ENCODE data around the gene MYO1E. TPM values are rescaled to one million over a fixed set of nuclear protein-coding genes. Genes with fewer than 3 reads are reported as not detected.

Gene MYO1E
- total and polyA plus RNA-seq, 4 experiments from 2014 or later = 2.1 to 4.6 TPM; not detected in 2

DNA sequence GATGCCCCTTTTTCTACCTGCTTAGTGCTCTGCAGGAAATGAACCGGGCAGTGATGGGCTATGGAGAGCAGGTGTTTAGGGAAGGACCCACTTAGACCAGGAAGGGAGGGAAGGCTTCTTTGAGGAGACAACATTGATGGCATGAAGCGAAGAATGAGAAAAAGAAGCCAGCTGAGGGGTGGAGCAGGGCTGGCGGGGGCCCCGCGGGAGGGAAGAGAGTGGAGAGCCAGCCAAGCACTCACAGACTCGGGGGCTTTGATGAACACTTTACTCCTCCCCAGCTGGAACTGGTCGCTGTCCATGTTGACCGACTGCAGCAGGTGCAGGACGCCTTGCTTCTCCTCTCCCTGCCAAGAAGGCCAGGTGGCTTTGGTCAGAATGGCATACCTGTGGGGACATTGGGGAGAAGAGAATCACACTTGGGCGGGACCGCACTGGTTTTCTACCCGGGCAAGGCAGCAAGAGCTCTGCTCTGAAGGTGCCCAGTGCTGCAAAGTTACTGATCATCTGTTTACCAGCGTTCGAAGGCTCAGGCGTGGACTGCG, 194.4 kb downstream of the MYO1E start:
- Mint-ChIP-seq H3K9me3 (peaks cover 0 to 15% (median 6%) of the 10 kb centered on the region in 8 donors), H3K27me3 (peaks cover 1 to 13% of the 10 kb centered on the region in 2 donors), H3K4me1 (no peaks in the 10 kb centered on the region), H3K36me3 (no peaks in the 10 kb centered on the region), H3K4me3 (no peak overlapping the region), H3K27ac (no peak overlapping the region)
- DNase-seq = no peak
- Histone ChIP-seq H3K9me3 (ENCODE audit: control insufficient read depth in 1 of 2, low read length in 2 of 2) (no peaks in the 10 kb centered on the region), H3K4me1 (ENCODE audit: insufficient read depth, low read length) (no peaks in the 10 kb centered on the region), H3K4me3 (ENCODE audit: low read length in 2 of 2) (no peak overlapping the region), H3K27ac (ENCODE audit: low read depth, low read length) (no peak overlapping the region), H3K27me3 (ENCODE audit: insufficient read depth, low read length) (no peaks in the 10 kb centered on the region), H3K36me3 (ENCODE audit: insufficient read depth, low read length) (no peaks in the 10 kb centered on the region)
- CTCF ChIA-PET (ENCODE audit: partially characterized antibody) = interaction anchor here (0.9 kb wide), 1 partner anchor 70 kb away, joined by 5 read pairs; no protein-coding TSS in a partner anchor
- POLR2A ChIA-PET (ENCODE audit: partially characterized antibody) = no interaction called here
- intact Hi-C loops (cut with micrococcal nuclease) = no loop called here

DNA sequence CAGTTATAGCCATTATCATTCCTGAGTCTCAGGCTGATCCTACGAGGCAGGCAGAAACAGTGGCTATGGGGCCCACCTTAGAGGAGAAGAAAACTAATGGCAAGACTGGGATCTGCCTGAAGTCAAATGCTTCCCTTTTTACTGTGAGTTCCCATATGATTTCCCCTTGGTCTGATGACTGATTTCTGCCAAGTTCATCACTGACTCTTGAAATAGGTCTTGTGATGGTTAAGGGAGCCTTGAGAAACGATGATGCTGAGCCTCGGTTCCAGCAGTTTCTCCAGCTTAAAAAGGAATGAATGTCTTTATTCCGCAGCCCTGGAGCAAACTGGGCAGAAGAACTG, 195.4 kb downstream of the MYO1E start:
- no peaks in the 10 kb centered on the region for H3K4me1 Mint-ChIP-seq
- H3K4me3 Mint-ChIP-seq = no peak overlapping the region
- peaks cover 1 to 13% of the 10 kb centered on the region in 2 donors for H3K27me3 Mint-ChIP-seq
- DNase-seq = no peak
- no peaks in the 10 kb centered on the region for H3K36me3 Mint-ChIP-seq
- Histone ChIP-seq H3K27ac (ENCODE audit: low read depth, low read length) (no peak overlapping the region), H3K4me3 (ENCODE audit: low read length in 2 of 2) (no peak overlapping the region), H3K27me3 (ENCODE audit: insufficient read depth, low read length) (no peaks in the 10 kb centered on the region), H3K9me3 (ENCODE audit: control insufficient read depth in 1 of 2, low read length in 2 of 2) (no peaks in the 10 kb centered on the region), H3K4me1 (ENCODE audit: insufficient read depth, low read length) (no peaks in the 10 kb centered on the region), H3K36me3 (ENCODE audit: insufficient read depth, low read length) (no peaks in the 10 kb centered on the region)
- H3K9me3 Mint-ChIP-seq = peaks cover 0 to 15% (median 6%) of the 10 kb centered on the region in 8 donors
- CTCF ChIA-PET (ENCODE audit: partially characterized antibody) = no interaction called here
- no peak overlapping the region for H3K27ac Mint-ChIP-seq
- POLR2A ChIA-PET (ENCODE audit: partially characterized antibody) = no interaction called here
- intact Hi-C loops (cut with micrococcal nuclease) = no loop called here

DNA sequence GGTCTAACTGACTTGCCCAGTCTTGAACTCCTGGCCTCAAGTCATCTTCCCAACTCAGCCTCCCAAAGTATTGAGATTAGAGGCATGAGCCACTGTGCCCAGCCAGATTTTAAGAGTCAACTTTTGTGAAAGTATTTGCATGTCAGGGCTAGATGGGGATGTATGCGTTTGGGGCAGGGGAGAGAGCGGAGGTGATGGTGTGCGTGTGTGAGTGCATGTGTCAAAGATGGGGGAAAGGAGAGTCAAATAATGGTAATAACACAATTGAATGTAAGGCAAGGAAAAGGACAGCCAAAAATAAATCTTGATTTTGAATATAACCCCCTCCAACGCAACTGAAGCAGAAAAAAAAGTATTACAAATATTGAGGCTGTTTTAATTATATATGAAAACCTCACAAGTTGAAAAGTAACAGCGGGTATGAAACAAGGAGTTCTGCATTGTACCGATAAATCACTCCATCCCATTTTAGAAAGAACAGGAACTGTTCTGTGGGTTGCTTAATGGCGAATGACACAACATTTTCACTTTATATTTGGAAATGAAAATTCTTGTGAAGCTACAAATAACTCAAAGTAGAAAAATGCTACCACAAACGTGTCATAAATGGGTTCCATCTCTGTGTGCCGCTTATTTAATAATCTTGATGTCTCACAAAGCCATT, 195.9 kb downstream of the MYO1E start:
- Mint-ChIP-seq H3K4me1 (no peaks in the 10 kb centered on the region), H3K27ac (no peak overlapping the region), H3K9me3 (peaks cover 0 to 14% (median 5%) of the 10 kb centered on the region in 8 donors), H3K27me3 (peaks cover 1 to 13% of the 10 kb centered on the region in 2 donors), H3K4me3 (no peak overlapping the region), H3K36me3 (no peaks in the 10 kb centered on the region)
- no peaks in the 10 kb centered on the region for H3K4me1 ChIP-seq (ENCODE audit: insufficient read depth, low read length)
- POLR2A ChIA-PET (ENCODE audit: partially characterized antibody) = no interaction called here
- no peak overlapping the region for H3K27ac ChIP-seq (ENCODE audit: low read depth, low read length)
- H3K27me3 ChIP-seq (ENCODE audit: insufficient read depth, low read length) = no peaks in the 10 kb centered on the region
- CTCF ChIA-PET (ENCODE audit: partially characterized antibody) = no interaction called here
- intact Hi-C loops (cut with micrococcal nuclease) = no loop called here
- no peaks in the 10 kb centered on the region for H3K36me3 ChIP-seq (ENCODE audit: insufficient read depth, low read length)
- no peak overlapping the region for H3K4me3 ChIP-seq (ENCODE audit: low read length in 2 of 2)
- H3K9me3 ChIP-seq (ENCODE audit: control insufficient read depth in 1 of 2, low read length in 2 of 2) = no peaks in the 10 kb centered on the region
- DNase-seq = no peak

DNA sequence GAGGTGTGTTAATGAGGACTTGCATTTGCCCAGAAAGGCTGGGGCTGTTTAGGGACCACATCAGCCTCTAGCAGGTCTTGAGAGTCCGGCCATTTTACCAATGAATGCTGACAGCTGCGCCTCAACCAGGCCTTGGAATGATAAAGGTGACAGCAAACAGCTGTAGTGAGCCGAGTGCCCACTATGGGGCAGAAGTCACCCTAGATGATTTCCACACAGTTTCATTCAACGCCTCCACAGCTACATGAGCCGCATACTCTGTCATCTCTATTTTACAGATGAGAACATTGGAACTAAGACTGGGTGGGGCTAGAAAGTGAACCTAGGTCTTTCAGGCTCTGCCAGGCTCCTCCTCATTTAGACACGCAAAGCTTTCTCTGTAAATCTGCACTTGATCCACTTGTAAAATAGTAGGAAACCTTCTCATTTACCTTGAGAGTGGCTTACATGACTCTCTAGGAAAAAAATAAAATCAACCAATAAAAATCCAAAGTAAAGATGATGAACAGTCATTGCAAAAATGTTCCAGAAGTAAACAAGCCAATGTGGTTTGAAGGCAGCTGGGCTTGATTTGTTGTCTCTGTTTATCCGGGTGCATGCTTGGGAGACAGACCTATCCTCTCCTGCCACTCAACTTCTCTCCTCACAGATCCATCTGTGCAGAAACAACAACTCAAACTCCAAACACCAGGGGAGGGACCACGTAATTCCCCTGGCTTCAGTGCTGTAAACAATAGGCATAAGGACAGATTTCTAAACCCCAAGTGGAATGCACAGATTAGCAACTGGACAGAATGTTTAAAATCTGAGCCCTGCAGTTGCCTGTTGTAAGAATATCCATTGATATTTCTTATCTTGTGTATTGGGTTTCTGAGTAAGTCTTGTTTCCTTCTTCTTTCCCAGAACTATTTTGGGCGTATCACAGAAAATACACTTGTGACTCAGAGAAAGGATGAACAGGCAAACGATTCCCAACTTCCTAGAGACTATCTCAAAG, 197.5 kb downstream of the MYO1E start:
- Mint-ChIP-seq H3K4me1 (no peaks in the 10 kb centered on the region), H3K4me3 (no peak overlapping the region), H3K9me3 (peaks cover 0 to 4% (median 0%) of the 10 kb centered on the region in 8 donors), H3K27me3 (peaks cover 1 to 13% of the 10 kb centered on the region in 2 donors), H3K27ac (no peak overlapping the region), H3K36me3 (no peaks in the 10 kb centered on the region)
- Histone ChIP-seq H3K27me3 (ENCODE audit: insufficient read depth, low read length) (no peaks in the 10 kb centered on the region), H3K27ac (ENCODE audit: low read depth, low read length) (no peak overlapping the region), H3K4me3 (ENCODE audit: low read length in 2 of 2) (no peak overlapping the region), H3K9me3 (ENCODE audit: control insufficient read depth in 1 of 2, low read length in 2 of 2) (no peaks in the 10 kb centered on the region), H3K4me1 (ENCODE audit: insufficient read depth, low read length) (no peaks in the 10 kb centered on the region), H3K36me3 (ENCODE audit: insufficient read depth, low read length) (no peaks in the 10 kb centered on the region)
- DNase-seq = peak in 4 of 5 donors; percentile 3 to 22 (median 13)
- ChIA-PET POLR2A (ENCODE audit: partially characterized antibody) (no interaction called here), CTCF (ENCODE audit: partially characterized antibody) (interaction anchor here (1.0 to 1.8 kb wide), 4 partner anchors 31 to 355 kb away, joined by 3 to 4 read pairs (median 4); no protein-coding TSS in a partner anchor)
- intact Hi-C loops (cut with micrococcal nuclease) = loop anchor here (2.0 kb wide), 1 partner anchor 318 kb away; no protein-coding TSS in a partner anchor

- no peaks in the 10 kb centered on the region for H3K36me3 Mint-ChIP-seq
- intact Hi-C loops (cut with micrococcal nuclease) = loop anchor here (2.0 kb wide), 1 partner anchor 319 kb away; no protein-coding TSS in a partner anchor
- H3K36me3 ChIP-seq (ENCODE audit: insufficient read depth, low read length) = no peaks in the 10 kb centered on the region
These were observed 198.4 kb downstream of the MYO1E start for GRCh38 chr15:59174151-59174834.

DNA sequence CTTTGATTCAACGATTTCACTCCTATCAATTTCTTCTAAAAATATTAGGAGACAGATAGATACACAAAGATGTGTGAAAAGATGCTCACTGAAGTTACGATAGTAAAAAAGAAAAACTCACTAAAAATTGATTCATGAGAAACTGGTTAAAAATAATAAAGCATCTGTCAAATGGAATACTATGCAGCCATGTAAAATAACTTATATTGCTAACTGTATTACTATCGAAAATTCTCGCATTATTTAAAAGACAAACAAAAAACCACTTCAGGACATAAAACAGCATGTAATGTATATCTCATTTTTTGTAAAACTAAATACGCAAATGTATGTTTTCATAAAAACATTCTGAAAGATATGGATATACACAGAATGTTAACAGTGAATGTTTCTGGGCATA, 199.5 kb downstream of the MYO1E start:
- H3K4me1 ChIP-seq (ENCODE audit: insufficient read depth, low read length) = no peaks in the 10 kb centered on the region
- no peak for DNase-seq
- Mint-ChIP-seq H3K4me1 (no peaks in the 10 kb centered on the region), H3K36me3 (no peaks in the 10 kb centered on the region), H3K27me3 (peaks cover 1 to 10% of the 10 kb centered on the region in 2 donors), H3K27ac (no peak overlapping the region), H3K9me3 (peaks cover 0 to 4% (median 0%) of the 10 kb centered on the region in 8 donors), H3K4me3 (no peak overlapping the region)
- ChIA-PET CTCF (ENCODE audit: partially characterized antibody) (no interaction called here), POLR2A (ENCODE audit: partially characterized antibody) (no interaction called here)
- intact Hi-C loops (cut with micrococcal nuclease) = no loop called here
- no peaks in the 10 kb centered on the region for H3K36me3 ChIP-seq (ENCODE audit: insufficient read depth, low read length)
- H3K27me3 ChIP-seq (ENCODE audit: insufficient read depth, low read length) = no peaks in the 10 kb centered on the region
- H3K27ac ChIP-seq (ENCODE audit: low read depth, low read length) = no peak overlapping the region
- H3K9me3 ChIP-seq (ENCODE audit: control insufficient read depth in 1 of 2, low read length in 2 of 2) = no peaks in the 10 kb centered on the region
- H3K4me3 ChIP-seq (ENCODE audit: low read length in 2 of 2) = no peak overlapping the region

More at GRCh38 chr15:59174151-59174834, 198.4 kb downstream of the MYO1E start:
- POLR2A ChIA-PET (ENCODE audit: partially characterized antibody) = no interaction called here
- CTCF ChIA-PET (ENCODE audit: partially characterized antibody) = interaction anchor here (1.0 to 1.8 kb wide), 4 partner anchors 30 to 356 kb away, joined by 3 to 4 read pairs (median 4); no protein-coding TSS in a partner anchor
- Histone ChIP-seq H3K9me3 (ENCODE audit: control insufficient read depth in 1 of 2, low read length in 2 of 2) (no peaks in the 10 kb centered on the region), H3K4me1 (ENCODE audit: insufficient read depth, low read length) (no peaks in the 10 kb centered on the region), H3K27me3 (ENCODE audit: insufficient read depth, low read length) (no peaks in the 10 kb centered on the region), H3K4me3 (ENCODE audit: low read length in 2 of 2) (no peak overlapping the region), H3K27ac (ENCODE audit: low read depth, low read length) (no peak overlapping the region)
- DNase-seq = no peak
- no peaks in the 10 kb centered on the region for H3K4me1 Mint-ChIP-seq
- H3K27ac Mint-ChIP-seq = no peak overlapping the region
- no peak overlapping the region for H3K4me3 Mint-ChIP-seq
- H3K27me3 Mint-ChIP-seq = peaks cover 1 to 13% of the 10 kb centered on the region in 2 donors
- peaks cover 0 to 4% (median 0%) of the 10 kb centered on the region in 8 donors for H3K9me3 Mint-ChIP-seq

All from CD4-positive, alpha-beta memory T cell (primary cell).